ENCODE measurements around the gene ZCWPW1.

GRCh38 chr7:100370746-100371145, 57.8 kb downstream of the ZCWPW1 start:
- TF ChIP-seq GATA2 (IDR thresholded peaks at IDR 0.05; ENCODE audit: low read depth, low read length) (no peak), GATA3 (IDR thresholded peaks at IDR 0.05; ENCODE audit: low read depth, low read length) (no peak)

Measured in SH-SY5Y (cell line).